ENCODE measurements around the gene FRAT1.
A peak's percentile ranks its signal among the peaks of the same experiment; 100 is the strongest.

The FRAT1 gene

GRCh38 chr10:97307441-97307840 is 11.6 kb upstream of the FRAT1 start:
- DNase-seq (ENCODE audit: insufficient read length, low spot score) (no peak), FAIRE-seq (no peak)

- no peak for FAIRE-seq
- DNase-seq (ENCODE audit: insufficient read length, low spot score) = no peak
Observed at GRCh38 chr10:97307866-97308780, 10.9 kb upstream of the FRAT1 start.

GRCh38 chr10:97311111-97311626 is 7.9 kb upstream of the FRAT1 start:
- DNase-seq (ENCODE audit: insufficient read length, low spot score) (no peak), FAIRE-seq (no peak)

- FAIRE-seq (no peak), DNase-seq (ENCODE audit: insufficient read length, low spot score) (no peak)
Observed at GRCh38 chr10:97312897-97313296, 6.2 kb upstream of the FRAT1 start.

- FAIRE-seq (no peak), DNase-seq (ENCODE audit: insufficient read length, low spot score) (no peak)
Observed at GRCh38 chr10:97314671-97315070, 4.4 kb upstream of the FRAT1 start.

- DNase-seq (ENCODE audit: insufficient read length, low spot score) (no peak), FAIRE-seq (no peak)
Observed at GRCh38 chr10:97319671-97320479, 804 bp downstream of the FRAT1 start.

GRCh38 chr10:97320480-97321031 is 1.5 kb downstream of the FRAT1 start:
- DNase-seq (ENCODE audit: insufficient read length, low spot score) (no peak), FAIRE-seq (no peak)

- no peak for DNase-seq (ENCODE audit: insufficient read length, low spot score)
- no peak for FAIRE-seq
Observed at GRCh38 chr10:97321032-97321803, 2.1 kb downstream of the FRAT1 start.

GRCh38 chr10:97321804-97322190 is 2.7 kb downstream of the FRAT1 start:
- DNase-seq (ENCODE audit: insufficient read length, low spot score) (no peak), FAIRE-seq (no peak)

GRCh38 chr10:97323501-97323900 is 4.4 kb downstream of the FRAT1 start:
- no peak for DNase-seq (ENCODE audit: insufficient read length, low spot score)
- FAIRE-seq = no peak

- FAIRE-seq (no peak), DNase-seq (ENCODE audit: insufficient read length, low spot score) (no peak)
Observed at GRCh38 chr10:97325754-97326153, 6.7 kb downstream of the FRAT1 start.

- DNase-seq (ENCODE audit: insufficient read length, low spot score) (no peak), FAIRE-seq (no peak)
Observed at GRCh38 chr10:97327348-97328294, 8.6 kb downstream of the FRAT1 start.

- no peak for FAIRE-seq
- no peak for DNase-seq (ENCODE audit: insufficient read length, low spot score)
Observed at GRCh38 chr10:97328646-97329453, 9.8 kb downstream of the FRAT1 start.

- no peak for DNase-seq (ENCODE audit: insufficient read length, low spot score)
- FAIRE-seq = no peak
Observed at GRCh38 chr10:97329766-97330165, 10.7 kb downstream of the FRAT1 start.

GRCh38 chr10:97331153-97331703 is 12.2 kb downstream of the FRAT1 start:
- DNase-seq (ENCODE audit: insufficient read length, low spot score) = no peak

GRCh38 chr10:97332591-97333350 is 13.7 kb downstream of the FRAT1 start:
- DNase-seq (ENCODE audit: insufficient read length, low spot score) (peak; percentile 73), FAIRE-seq (no peak)

More at GRCh38 chr10:97331153-97331703, 12.2 kb downstream of the FRAT1 start:
- FAIRE-seq = no peak

GRCh38 chr10:97333351-97333600 is 14.2 kb downstream of the FRAT1 start:
- DNase-seq (ENCODE audit: insufficient read length, low spot score) = no peak
- no peak for FAIRE-seq
